HG03135 (cell line): ENCODE results near the gene CNIH1.

Experiments used
- ATAC-seq: cut with Tn5 transposase; IDR thresholded peaks from one replicate; pipeline ENCODE4 v1.9.1; 2021; ENCODE audit warnings: mild to moderate bottlenecking, moderate library complexity; ENCODE audit not compliant: unreplicated experiment

Gene CNIH1

DNA sequence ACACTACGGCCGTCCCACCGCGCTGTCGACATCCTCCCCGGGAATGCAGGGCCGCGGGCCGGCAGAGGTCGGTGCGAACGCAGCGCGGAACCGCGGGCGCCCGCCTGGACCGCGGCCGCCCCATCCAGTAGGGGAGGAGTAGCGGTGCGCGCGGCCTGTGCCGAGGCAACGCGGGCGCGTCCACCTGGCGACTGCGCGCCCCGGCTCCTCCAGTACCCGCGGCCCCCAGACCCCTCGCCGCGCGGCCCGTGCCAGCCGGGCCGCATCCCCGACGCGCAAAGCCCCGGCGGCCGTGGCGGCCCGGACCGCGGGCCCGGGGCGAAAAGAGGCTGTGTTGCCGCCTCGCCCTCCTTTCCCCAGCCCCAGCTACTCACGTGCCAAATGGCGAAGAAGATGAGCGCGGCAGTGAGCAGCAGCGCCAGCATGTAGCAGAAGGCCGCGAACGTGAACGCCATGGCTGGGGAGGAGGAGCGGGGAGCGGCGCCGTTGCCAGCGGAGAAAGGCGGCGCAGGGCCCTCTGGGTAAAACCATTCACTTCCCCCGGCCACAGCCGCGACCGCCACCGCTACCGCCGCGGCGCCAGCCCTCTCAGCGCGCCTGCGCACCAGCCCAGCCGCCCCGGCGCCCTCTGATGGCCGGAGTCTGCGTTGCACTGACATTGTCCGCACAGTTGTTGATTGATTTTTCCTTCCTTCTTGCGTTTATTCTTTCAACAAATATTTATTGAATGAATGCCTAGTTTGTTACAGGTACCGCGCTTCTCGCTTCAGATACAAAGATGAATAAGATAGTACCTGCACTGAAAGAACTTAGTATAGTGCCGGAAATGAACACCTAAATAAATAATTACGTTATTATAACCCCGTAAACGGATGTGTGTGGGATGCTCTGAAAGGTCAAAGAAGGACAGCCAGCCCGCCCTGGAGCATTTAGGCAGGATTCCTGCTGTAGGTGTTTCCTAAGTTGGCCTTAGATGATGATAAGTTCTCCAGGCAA, at the start of gene CNIH1:
Gene CNIH1, minus strand, starts transcription at position 502 of the 996 bp plus-strand sequence. Its CDS starts 47 bp downstream, at position 455.
- peak; percentile 93 for ATAC-seq

DNA sequence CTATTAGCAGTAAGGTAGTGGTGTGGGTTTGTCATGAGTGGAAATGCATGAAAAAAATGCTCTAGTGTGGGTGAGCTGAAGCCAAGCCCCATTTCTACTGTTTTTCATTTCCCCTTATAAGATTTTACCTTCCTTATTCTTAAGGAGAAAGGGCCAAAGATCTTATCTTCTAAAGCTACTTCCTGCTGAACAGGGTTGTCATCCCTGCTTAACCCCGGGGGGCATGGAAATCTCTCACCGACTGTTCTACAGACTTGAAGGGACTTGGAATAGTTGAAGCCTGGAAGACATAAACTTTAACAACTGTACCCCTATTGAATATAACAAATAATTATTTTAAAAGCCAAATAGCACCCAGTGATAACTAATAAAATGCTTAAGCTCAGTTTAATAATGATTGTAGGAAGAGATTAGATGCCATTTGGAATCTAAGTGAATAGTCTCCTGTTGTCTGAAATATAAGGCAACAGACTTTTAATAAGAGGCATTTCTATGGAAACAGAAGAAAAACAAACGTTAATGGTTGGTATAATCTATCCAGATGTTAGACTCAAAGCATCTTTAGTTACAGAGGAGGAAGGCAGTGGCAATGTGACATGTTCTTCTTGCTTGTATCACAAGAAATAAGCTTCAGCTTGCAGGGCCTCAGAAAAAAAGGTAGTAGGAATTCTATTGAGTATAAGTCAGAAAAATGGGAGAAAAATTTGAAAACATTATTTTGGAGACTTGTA, 49.4 kb upstream of the CNIH1 start:
- ATAC-seq, result no peak

DNA sequence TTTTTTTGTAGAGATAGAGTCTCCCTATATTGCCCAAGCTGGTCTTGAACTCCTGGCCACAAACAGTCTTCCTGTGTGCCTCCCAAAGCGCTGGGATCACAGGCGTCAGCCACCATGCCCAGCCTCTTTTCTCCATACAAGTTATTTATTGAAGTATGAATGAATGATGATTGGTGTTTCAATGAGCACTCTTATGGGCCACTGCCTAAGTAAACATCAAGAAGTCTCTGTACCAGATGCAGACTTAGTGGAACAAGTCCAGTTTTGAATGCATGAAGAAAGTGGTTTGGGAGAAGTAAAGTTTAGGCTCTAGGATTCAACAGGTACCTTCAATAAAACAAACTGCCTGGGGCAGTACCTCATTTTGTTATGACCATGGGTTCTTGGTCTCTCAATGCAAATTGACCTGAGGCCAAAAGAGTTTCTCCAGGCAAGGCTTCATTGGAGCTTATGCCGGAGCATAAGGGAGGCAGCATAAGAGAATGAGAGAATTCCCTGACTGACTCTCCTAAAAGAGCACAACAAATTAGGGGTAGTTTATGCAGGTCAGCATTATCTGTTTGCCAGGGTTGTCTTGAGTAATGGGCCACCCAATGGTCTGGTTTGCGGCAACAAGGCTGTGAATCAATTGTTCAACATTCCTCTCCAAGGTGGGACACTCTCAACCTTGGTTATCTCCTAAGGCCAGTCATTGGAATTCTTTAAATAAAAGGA, 48.7 kb upstream of the CNIH1 start:
- ATAC-seq, result no peak

DNA sequence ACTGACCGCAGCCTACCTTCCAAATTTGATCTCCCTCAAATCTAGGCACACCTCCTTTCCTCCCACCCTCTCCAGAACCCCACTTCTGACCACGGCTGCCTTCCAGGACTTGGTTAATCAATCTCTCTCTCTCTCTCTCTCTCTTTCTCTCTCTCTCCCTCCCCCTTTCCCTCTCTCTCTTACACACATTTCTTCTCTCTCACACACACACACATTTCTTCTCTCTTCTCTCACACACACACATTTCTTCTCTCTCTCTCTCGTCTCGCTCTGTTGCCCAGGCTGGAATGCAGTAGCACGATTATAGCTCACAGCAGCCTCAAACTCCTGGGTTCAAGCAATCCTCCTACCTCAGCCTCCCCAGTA, 48.1 kb upstream of the CNIH1 start:
- no peak for ATAC-seq

DNA sequence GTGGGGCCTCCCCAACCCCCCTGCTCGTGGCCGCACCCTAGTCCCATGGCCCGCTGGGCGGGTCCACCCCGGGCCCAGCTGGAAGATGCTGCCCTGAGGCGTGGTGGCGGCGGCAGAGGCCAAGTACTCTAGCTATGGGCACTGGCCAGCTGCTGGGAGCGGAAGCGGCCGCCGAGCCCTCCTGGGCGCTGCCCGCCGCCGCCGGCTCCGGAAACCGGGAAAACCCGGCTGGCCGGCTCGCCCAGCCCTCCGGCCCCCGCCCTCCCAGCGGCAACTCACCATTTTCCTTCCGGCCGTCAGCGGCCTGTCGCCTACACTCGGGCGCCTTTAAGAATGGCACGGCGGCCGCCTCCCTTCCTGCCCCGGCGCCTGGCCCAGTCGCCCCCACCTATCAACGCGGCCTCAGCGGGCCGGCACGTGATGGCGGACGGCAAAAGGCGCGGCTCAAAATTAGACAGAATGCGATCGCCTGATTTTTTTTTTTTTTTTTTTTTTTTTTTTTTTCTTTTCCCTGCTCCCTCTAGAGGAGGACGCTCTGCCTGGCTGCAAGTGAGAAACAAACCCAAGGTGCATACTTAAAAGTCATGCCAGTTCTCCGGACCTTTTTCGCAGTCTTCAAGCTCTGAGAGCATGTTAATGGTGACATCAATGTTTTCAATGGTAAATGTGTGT, 47.6 kb upstream of the CNIH1 start, which contains the start of gene GMFB:
Gene GMFB, minus strand, starts transcription at position 335 of the 672 bp plus-strand sequence. Its CDS starts 53 bp downstream, at position 282.
- ATAC-seq, result peak; percentile 90

DNA sequence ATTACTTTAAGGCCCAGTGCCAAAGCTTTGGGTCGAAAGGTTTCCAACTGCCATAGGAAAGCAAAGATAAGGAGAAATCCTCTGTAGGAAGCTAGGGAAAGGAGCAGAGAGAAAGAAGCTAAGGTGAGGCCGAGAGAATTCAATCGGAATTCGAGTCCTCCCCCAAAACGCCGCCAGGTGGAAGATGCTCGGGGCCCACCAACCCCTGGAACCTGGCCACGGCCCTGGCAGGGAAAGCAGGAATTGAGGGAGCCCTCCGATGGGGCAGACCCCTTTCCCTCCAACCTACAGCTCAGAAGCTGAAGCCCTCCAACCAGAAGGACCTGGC, 47.1 kb upstream of the CNIH1 start:
- ATAC-seq, result no peak

DNA sequence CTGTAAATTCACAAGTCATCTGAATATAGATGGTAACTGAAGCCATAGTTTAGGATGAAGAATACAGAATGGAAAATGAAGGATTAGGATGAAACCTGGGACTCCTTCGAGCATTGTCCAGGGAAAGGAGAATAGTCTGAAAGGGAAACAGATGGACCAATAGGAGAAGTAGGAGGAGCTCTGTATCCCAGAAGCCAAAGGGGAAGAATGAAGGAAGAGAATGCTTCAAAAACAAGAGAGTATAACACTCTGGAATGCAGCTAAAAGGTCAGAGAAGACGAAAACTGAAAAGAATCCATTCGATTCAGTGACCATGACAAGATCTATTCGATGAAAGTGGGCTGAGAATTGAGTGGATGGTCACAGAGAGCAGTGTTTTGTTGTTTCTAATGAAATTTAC, 46.6 kb upstream of the CNIH1 start:
- no peak for ATAC-seq

DNA sequence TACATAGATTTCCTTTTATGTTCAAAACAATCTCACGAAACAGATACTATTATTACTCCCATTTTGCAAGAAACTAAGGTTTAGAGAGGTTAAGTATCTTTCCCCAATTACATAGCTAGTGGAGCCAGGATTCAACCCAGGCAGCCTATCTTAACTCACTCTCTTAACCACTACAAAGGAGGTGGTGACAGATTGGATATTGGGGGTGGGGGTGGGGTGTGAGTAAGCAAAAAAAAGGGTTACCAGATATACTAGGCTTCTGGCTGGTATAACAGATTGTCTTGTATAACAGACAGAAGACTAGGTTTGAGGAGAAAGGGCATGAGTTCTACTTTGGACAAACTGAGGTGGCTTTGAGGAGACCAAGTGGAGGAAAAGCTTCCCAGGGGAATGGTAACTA, 45.5 kb upstream of the CNIH1 start:
- ATAC-seq, result no peak

DNA sequence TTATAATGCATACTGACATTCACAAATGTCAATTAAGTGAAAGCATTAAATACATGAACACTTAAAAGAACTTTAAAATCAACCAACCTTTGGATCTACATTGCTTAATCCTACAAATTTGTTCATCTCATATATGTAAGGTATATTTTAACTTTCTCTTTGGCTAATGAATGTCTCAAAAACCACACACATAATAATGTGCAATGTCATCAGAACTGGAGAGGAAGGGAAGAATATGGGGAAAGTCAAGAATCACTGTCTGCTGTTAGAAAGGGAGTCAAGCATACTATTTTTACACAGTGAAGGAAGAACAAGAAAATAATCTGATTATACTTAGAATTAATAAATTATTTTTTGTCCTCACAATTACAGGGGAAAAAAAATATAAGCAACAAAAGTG, 42.7 kb upstream of the CNIH1 start:
- ATAC-seq, result no peak

DNA sequence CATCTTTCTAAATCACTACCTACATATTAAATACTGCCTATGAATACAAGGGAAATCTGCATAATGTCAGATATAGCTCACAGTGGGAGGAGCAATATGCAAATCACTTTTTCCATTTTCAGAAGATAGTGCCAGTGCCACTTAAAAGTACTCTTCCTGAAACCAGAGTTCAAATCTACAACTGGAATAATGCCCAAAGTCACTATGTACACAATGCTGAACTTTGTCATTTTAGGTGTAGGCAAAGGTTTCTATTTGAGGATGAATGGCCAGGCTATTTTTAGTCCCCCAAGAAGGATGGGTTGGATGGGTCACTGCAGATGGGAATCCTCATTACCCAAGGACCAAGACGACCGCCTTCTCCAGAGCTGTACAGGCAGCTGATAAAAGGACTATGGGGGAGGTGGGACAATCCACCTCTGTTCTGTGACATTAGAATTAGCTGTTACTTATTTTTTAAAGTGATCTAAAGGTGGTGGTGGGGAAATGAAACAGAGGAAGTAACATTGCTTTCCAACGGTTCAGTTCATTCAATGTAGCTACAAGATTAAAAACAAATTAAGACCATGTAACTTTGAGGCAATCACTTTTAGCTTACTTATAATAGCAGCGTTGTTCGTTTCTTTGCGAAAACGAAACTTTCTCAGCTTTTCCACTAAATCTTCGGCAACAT, 42.0 kb upstream of the CNIH1 start:
- no peak for ATAC-seq

DNA sequence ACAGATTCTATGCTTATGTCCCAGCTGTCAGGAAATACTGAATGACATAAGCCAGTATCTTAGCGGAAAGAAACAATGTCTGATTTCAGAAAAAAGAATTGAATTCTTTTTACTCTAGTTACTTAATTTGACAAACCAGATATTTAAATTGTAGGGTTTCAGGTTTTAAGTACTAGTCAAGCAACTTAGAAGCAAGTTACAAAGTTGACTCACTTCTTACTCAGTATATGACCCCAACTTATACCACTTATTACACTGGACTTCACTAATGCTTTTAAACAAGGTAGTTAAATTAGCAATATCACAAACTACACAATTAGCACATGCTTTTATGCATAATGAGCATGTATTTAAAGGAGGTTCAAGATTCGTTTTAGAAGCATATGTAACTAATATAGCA, 40.5 kb upstream of the CNIH1 start:
- ATAC-seq, result no peak

DNA sequence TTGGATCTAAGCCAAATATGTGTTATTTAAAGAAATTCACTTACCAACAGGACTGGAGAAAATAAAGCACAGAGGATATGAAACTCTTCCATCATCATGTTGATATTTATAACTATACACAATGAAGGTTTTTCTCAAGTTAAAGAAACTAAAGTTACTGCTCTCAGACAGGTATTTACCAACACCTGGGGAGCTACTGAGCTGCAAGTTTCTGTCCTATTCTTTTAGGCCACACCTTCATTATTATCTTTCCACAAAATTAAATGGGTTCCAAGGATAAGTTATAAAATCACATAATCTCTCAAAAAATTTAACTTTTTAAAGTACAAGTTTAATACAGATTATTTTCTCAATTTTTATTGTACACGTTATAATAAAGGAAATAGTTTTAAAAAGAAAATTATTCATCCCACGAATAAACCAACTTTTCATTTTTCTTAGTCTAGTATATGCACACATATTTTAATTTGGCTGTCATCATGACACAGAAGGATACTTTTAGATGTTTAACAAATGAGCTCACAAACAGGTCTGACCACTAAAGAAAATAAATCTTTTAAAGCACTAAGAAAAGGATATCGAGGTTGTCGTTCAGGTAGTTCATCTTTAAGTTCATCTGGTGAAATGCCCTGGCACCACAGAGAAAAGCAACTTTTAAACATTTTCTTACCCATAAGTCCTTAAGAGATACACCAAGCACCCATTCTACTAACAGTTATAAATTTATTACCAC, 39.8 kb upstream of the CNIH1 start:
- ATAC-seq, result no peak

DNA sequence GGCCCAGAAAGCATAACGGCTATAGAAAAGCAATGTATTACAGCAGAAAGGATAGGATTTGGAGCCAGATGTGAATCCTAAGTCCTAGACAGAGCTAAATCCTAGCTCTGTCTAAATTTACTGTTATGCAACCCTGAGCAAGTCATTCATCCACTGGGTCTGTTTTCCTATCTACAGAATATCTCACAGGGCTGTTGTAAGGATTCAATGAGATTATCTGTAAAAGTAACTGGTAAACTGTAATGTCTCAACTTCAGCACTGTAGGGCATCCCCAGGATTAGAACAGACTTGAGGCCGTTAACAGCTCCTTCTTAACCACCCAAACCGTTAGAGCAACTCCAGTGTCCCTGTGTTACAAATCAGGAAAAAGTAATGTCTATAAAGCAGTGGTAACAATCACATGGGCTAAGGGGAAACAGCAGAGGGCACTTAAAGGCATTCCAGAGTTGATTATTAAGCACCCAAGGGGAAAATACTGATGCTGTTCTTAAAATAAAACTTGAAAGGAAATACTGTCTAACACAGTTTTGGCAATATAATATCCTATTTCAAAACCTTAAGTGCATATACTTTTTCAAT, 37.6 kb upstream of the CNIH1 start:
- no peak for ATAC-seq

DNA sequence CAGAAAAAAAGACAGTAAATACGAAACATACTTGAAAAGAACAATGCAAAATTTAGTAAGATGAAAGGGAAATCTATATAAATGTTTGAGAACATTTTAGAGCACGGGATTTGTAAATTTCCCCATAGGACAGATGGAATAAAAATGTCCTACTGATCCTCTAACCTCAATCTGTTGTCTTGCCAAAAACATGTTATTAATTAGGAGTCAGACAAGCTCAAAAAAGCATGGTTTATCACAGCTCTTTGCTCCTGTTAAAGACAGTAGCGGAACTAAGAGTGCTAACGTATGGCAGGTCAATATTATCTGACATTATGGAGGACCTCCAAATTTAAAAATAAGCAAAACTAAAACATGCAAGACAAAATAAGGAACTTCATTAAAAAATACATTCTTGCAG, 34.7 kb upstream of the CNIH1 start:
- no peak for ATAC-seq

DNA sequence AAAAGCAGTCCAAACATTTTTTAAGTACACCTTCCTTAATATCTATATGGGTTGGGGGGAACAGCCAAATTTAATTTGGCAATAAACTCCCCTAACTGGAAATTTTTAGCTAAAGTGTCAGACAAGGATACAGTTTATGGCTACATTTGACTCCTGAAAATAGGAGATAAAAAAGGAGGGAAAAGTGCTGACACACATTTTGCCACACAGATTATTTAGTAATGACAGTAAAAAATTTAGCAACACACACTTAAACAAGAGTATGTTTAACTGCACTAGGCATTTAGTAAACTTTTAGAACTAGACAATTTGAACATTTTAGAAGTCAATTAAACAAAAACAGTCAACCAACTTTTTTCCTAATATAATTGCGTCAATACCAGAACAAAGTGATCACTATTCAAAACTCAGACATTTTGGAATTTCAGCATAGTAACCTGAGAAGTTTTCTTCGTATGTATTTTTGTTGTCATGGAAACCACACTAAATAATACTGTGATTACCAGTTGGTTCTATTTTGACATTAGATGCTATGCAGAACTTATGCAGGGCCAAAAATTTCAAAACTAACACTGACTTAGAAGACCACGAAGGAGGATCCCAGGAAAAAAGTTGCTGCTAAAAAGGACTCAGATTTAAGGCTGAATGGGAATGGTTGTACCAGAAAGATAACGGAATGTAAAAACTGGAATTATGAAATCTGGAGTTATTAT, 34.2 kb upstream of the CNIH1 start:
- no peak for ATAC-seq

DNA sequence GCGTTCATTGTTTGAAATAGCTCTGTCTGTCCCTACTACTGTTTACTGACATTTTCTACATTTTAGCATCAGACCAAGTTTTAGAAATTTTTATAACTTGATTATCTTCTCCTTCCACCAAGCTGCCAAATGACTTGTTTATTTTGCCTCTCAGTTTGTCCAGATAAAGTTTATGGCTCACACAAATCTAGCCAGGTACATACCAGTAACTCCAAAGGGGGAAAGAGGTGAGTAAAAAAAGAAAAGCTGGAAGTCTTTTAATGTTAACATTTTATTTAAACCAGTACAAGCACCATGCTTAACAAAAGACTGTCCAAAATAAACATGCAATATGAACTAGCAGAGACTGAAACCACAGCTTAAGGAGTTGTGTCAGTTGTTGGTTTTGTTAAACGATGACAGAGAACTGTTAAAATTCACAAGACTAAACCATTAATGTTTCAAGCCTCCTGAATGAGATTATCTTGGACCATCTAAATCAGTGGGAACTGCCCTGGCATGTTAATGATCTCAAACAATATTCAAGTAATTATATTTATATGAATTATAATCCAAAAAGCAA, 33.1 kb upstream of the CNIH1 start:
- ATAC-seq, result no peak

DNA sequence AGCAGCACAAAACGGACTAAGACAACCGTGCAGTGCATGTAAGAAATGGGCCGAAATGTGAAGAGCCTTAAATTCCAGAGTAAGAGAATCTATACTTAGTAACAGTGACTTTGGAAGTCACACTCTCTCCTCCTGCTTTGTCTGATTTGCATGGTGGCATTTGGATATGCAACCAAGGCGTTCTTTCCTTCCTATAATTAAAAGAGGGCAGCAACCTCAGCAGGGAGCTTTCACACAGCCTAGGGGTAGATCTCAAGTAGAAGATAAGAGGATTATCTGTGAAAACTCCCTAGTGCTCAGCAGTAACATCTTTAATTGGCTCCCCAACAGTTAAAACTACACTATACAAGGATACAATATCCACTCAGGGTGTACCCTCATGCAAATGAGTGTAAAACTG, 31.1 kb upstream of the CNIH1 start:
- no peak for ATAC-seq

DNA sequence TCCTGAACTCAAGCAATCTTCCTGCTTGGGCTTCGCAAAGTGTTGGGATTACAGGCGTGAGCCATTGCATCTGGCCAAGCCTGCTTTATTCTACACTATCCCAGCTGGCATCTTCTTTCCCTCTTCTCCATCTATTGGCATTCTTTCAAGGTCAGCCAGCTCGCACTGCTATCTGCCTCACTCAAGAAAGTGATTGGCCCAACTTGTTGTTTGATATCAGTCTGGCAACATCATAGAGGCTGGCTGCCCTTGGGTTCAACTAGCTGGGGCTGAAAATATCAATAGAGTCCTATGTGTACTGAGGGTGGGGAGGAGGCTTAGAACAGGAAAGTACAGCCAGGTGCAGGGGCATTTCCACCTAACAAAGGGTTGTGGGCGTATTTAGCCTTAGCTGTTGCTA, 30.5 kb upstream of the CNIH1 start:
- no peak for ATAC-seq
